GM12872 (cell line): ENCODE results near the gene MAMDC4.
A peak's percentile ranks its signal among the peaks of the same experiment; 100 is the strongest.

Experiments
- CTCF ChIP-seq: IDR thresholded peaks from 3 replicates; pipeline ENCODE4 v1.5.1; 2011; ENCODE audit warnings: low read depth, mild to moderate bottlenecking, low read length, moderate library complexity; ENCODE audit not compliant: insufficient read depth

The MAMDC4 gene

GRCh38 chr9:136882109-136882946 lies 30.2 kb downstream of the MAMDC4 start:
- 0 out of 3 replicates have a peak, but pooled peaks have one; percentile 5 for TF ChIP-seq CTCF

- TF ChIP-seq CTCF: no peak
Observed at GRCh38 chr9:136885950-136886578, 33.9 kb downstream of the MAMDC4 start, which contains the start of gene TRAF2. TSS of gene TRAF2 (plus strand) at chr9:136886516. CDS start at chr9:136898741, 12,225 bp downstream.

- no peak for TF ChIP-seq CTCF
Observed at GRCh38 chr9:136886610-136887597, 34.8 kb downstream of the MAMDC4 start.

GRCh38 chr9:136888454-136888853 lies 36.3 kb downstream of the MAMDC4 start:
- no peak for TF ChIP-seq CTCF

GRCh38 chr9:136889858-136890257 lies 37.7 kb downstream of the MAMDC4 start:
- TF ChIP-seq CTCF: no peak

- no peak for TF ChIP-seq CTCF
Observed at GRCh38 chr9:136890661-136891060, 38.5 kb downstream of the MAMDC4 start.
